GM13977 (cell line): Measurements from ENCODE around the gene CPVL.

Experiments used
- DNase-seq: peaks from one replicate; pipeline ENCODE4 v3.0.0; 2012; ENCODE audit warnings: low spot score
- in situ Hi-C: fragments of 300-500 bp; cut with MboI; formaldehyde crosslinking; loops from one replicate; pipeline ENCODE4 v1.12.0; 2022; ENCODE audit warnings: low sequenced_read_pairs, low pct_unique_long_range_greater_than_20kb, mixed read lengths, inconsistent platforms; ENCODE audit not compliant: unreplicated experiment
- TF ChIP-seq, protein P1 (sequence below): IDR thresholded peaks from 2 replicates; pipeline ENCODE4 v1.5.1; 2012; ENCODE audit warnings: mild to moderate bottlenecking, control low read depth; ENCODE audit not compliant: insufficient read depth; ENCODE audit errors: extremely low read depth, missing control alignments

Gene CPVL

DNA sequence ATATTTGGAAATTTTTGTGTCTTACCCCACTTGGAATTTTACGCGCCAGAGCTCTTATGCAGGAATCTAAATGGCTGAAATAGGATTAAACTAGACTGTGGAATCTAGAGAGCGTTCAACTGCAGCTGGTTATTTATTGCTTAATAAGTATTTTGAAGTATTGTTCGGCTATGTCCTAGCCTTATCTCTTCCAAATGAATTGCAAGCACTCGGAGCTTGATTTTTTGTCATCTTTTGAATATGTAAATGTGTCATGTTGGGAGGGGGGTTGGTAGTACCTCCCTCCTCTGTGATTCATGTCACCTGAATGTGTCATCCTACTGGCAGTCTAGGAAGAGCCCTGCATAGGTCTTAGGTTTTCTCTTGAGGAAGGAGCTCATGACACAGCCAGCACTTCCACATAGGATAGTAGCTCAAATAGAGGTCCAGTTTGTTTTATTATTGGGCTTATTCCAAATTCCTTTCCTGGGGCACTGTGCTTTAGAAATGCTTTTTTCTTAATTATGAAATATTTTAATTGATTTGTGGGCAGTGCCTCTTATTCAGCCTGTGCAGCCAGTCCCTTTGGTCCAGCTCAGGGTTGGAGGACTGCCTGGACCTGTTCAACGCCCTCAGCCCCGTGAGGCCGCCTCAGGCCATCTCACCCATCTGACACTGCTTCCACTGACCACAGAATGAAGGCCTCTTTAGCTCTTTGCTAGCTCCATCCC is 165.7 kb downstream of the CPVL start:
- in situ Hi-C loops: no loop called here
- TF ChIP-seq, protein P1, sequence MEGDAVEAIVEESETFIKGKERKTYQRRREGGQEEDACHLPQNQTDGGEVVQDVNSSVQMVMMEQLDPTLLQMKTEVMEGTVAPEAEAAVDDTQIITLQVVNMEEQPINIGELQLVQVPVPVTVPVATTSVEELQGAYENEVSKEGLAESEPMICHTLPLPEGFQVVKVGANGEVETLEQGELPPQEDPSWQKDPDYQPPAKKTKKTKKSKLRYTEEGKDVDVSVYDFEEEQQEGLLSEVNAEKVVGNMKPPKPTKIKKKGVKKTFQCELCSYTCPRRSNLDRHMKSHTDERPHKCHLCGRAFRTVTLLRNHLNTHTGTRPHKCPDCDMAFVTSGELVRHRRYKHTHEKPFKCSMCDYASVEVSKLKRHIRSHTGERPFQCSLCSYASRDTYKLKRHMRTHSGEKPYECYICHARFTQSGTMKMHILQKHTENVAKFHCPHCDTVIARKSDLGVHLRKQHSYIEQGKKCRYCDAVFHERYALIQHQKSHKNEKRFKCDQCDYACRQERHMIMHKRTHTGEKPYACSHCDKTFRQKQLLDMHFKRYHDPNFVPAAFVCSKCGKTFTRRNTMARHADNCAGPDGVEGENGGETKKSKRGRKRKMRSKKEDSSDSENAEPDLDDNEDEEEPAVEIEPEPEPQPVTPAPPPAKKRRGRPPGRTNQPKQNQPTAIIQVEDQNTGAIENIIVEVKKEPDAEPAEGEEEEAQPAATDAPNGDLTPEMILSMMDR: no peak
- DNase-seq: no peak

DNA sequence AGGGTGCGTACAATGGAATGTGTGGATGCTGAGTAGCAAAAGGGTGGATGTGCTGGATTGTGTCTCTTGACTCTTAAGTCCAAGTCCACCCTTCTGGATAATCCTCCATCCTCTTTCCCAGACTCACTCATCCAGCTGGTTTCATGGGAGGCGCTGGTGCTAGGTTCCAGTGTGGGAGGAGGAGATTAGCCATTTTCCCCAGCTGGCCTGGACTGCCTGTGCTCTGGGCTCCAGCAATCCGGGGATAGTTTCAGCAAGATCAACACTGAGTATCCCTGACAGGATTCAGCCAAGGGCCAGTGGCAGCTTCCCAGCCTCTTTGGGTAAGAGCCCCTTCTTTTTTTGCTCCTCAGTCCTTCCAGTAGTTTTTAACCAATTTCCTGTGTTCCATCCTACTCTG is 166.6 kb downstream of the CPVL start:
- in situ Hi-C loops: no loop called here
- TF ChIP-seq, protein P1: no peak
- no peak for DNase-seq

DNA sequence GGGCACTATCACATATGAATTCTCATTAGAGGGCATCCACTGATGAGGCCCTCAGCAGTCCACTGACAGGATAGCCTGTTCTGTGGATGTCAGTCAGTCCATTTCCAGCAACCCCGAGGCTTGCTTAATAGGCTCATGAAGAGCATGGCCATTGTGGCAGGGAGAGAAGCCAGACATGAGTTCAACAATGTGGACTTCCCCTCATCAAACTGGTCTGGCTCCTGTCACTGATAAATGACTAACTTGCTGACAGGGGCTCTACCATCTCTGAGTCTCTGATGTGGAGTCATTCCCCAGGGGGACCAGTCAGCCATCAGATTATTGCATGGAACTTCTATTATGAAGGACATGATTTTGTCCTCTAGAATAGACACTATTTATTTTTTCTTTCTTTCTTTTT is 168.5 kb downstream of the CPVL start:
- no peak for DNase-seq
- TF ChIP-seq, protein P1: no peak
- in situ Hi-C loops: no loop called here

DNA sequence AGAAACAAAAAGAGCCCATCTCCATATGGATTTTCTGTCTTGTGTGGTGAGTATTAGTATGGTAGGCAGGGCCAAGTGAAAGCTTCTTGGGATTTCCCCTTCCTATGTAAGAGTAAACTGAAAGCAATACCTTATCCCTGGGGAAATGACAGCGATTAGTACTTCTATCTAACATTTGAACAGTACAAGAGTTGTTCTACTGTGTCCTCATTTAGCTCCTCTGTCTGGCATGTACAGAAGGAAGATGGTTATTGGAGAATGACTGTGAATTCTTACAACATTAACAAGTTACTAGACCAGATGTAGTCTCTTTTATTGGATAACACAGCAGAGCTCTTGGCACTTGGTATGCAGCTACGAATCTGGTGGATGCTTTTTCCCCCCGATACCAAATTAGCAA is 170.3 kb downstream of the CPVL start:
- in situ Hi-C loops: no loop called here
- DNase-seq: no peak
- TF ChIP-seq, protein P1: no peak

DNA sequence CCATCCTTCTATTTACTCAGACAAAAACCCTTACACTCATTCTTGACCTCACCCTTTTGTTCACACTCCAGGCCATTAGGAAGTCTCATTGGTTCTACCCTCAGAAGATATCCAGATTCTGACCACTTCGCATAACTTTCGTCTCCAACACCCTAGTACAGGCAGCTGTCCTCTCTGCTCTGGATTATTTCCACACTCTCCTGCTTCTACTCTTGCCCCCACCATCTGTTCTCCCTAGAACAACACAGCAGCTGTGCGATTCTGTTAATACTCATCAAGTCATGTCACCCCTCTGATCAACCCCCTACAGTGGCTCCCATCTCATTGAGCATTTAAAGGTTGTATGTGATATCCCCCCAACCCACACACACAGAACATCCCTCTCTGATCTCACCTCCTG is 172.7 kb downstream of the CPVL start:
- TF ChIP-seq, protein P1: no peak
- DNase-seq: no peak
- in situ Hi-C loops: no loop called here

DNA sequence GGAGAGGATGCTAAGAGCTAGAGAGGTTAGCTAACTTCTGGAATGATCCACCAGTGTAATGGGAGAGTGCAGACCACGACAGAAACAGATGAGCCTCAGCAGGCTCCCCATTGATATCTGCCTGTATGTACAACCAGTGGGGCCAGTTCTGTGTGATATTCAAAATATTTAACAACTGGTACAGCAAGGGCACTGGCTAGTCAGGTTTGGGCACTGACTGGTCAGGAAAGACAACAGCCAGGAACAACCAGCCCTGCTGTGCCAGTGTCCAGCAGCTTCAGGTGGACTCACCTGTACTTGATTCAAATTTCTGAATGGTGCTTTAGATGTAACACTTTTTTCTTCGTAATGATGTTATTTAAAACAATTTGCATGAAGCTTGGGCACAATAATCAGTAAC is 182.3 kb downstream of the CPVL start:
- TF ChIP-seq, protein P1: no peak
- no peak for DNase-seq
- in situ Hi-C loops: no loop called here
